ENCODE measurements around the gene SNX27.
"Not testable (repeated sequence)": the region's sequence is repeated elsewhere in the genome, so short reads cannot be mapped to it uniquely, and the experiment has no call there.

GRCh38 chr1:151602550-151602949, 9.3 kb upstream of the SNX27 start:
- TF ChIP-seq CTCF (IDR thresholded peaks at IDR 0.05; ENCODE audit: low read depth, low read length); POLR2A (IDR thresholded peaks at IDR 0.05; ENCODE audit: extremely low read depth, insufficient read length): not testable (repeated sequence)

Measured in NB4 (cell line).